ENCODE results near the gene CENPM.
A peak's percentile ranks its signal among the peaks of the same experiment; 100 is the strongest.

Gene CENPM, protein sequence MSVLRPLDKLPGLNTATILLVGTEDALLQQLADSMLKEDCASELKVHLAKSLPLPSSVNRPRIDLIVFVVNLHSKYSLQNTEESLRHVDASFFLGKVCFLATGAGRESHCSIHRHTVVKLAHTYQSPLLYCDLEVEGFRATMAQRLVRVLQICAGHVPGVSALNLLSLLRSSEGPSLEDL

GRCh38 chr22:41946629-41947423 is at the start of gene CENPM:
CENPM (minus strand) TSS chr22:41947152; CDS start chr22:41947076, 76 bp downstream.
- DNase-seq (ENCODE audit: low read depth in 4 of 4, low spot score in 1 of 4) = peak; percentile 78 to 96 (median 84)

DNA sequence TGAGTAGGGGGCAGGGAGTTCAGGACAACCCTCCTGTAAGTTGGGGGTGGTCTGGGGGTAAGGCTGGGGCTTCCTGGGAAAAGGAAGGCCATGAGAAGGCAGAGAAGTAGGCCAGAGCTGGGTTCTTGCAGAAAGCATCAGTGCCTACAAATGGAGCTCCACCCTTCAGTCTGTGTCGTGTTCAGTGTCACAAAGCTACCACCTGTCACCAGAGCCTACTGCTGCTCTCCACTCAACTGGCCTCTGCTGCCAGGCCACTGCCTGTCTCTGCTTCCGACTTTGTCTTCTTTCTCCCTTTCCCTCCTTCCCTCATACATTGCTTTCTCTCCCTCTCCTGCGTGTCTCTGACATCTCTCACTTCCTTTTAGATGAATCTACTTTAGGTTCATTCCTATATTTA is 48.3 kb upstream of the CENPM start:
- no peak for DNase-seq (ENCODE audit: low read depth in 4 of 4, low spot score in 1 of 4)

DNA sequence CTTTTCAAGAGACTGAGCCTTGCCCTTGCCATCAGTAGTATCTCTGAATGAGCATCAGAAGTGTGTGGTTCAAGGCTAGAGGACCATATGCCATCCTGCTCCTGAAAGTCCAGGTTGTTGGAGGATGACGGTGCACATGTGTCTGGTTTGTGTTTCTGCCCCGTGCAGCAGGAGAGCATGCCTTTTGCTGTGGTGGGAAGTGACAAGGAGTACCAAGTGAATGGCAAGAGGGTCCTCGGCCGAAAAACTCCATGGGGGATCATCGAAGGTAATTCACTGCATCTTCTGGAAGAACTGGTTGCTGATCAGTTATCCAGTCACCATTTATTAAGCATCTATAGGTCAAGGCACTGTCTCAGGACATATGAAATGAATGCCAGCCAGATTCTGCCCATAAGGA is 45.5 kb upstream of the CENPM start:
- DNase-seq (ENCODE audit: low read depth in 4 of 4, low spot score in 1 of 4) = no peak

- no peak for DNase-seq (ENCODE audit: low read depth in 4 of 4, low spot score in 1 of 4)
Observed at GRCh38 chr22:41991111-41991510, 44.2 kb upstream of the CENPM start.

DNA sequence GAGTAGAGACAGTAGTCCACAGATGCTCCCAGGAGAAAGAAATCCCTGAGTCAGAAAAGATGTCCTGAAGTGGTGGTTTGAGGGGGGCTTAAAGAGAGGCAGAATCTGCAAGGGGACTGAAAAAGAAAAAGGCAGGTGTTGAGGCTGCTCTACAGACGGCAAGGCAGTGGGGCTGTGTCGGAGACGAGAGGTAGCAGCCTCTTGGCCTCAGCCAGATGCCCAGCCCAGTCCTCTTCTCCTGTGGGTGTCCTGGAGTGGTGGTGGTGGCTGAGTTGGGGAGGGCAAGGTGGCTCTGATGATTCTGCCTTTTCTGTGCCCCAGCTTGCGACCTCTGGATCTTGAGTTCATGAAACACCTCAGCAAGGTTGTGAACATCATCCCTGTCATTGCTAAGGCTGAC is 42.3 kb upstream of the CENPM start:
- no peak for DNase-seq (ENCODE audit: low read depth in 4 of 4, low spot score in 1 of 4)

- no peak for DNase-seq (ENCODE audit: low read depth in 4 of 4, low spot score in 1 of 4)
Observed at GRCh38 chr22:41987276-41987675, 40.3 kb upstream of the CENPM start.

DNA sequence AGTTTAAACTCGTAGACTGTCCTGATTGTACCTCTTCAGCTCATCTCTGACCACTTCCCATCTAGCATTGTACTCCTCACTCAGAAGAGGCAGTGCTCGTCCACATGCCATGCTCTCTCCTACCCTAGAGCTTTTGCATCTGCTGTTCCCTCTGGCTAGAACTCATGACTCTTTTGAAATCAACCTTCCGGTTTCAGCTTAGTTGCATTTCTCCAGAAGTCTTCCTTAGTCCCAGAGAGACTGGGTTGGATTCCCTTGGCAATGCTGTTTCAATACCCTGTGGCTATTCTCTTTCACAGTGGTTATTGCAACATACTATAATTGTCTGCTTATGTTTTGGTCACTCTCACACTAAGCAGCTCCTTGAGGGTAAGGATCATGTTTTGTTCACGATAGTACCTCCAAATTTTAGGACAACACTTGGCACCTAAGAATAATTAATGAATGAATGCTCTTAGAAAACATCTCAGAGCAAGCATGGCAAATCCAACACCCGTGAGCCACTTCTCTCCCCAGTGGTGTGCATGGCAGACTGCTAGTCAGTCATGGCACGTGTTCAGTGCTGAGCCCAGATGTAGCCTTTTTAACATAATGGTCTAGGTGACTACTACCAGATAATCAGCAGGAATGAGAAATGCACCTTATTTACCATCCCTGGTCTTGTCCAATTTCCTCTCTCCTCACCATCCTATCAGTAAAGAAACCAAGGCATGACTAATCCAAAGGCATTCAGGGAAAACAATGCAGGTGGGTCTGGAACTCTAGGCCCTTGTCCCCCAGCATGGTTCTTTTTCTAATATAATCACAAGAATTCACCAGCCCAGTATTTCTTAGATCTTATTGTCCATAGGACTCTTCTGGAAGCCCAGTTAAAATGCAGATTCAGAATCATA is 36.8 kb upstream of the CENPM start:
- DNase-seq (ENCODE audit: low read depth in 4 of 4, low spot score in 1 of 4) = no peak

GRCh38 chr22:41982865-41983264 is 35.9 kb upstream of the CENPM start:
- DNase-seq (ENCODE audit: low read depth in 4 of 4, low spot score in 1 of 4) = no peak

DNA sequence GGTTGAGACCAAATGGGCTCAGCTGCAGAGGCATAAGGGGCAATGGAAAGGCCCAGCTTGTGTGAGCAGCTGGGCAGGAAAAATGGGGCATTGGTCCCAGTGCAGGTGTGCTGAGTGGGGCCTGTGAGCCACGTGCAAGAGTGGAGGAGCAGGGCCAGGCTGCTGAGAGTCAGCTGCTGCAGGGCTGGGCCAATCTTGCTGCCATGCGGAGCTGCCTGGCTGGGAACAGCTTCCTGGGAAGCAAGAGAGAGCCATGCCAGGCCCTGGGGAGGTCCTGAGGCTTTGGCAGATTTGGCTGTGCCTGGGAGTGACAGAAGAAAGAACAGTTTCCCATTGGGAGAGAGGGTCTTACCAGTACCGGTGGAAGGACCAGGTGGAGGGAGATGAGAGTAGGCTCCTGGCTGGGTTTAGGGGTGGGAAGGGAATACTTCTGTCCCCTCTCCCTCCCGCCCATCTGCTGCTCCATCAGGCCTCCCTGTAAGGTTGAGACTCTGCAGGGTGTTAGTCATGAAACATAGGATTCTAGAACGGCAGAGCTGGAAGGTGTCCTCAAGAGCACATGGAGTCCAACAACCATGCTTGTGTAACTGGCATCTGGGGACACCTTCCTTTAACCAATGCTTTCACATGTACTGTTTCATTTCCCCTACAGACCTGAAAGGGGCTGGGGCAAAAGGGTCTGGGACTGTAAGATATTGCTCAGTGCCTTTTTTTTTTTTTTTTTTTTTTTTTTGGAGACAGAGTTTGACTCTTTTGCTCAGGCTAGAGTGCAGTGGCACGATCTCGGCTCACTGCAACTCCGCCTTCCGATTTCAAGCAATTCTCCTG is 32.7 kb upstream of the CENPM start:
- DNase-seq (ENCODE audit: low read depth in 4 of 4, low spot score in 1 of 4) = no peak

DNA sequence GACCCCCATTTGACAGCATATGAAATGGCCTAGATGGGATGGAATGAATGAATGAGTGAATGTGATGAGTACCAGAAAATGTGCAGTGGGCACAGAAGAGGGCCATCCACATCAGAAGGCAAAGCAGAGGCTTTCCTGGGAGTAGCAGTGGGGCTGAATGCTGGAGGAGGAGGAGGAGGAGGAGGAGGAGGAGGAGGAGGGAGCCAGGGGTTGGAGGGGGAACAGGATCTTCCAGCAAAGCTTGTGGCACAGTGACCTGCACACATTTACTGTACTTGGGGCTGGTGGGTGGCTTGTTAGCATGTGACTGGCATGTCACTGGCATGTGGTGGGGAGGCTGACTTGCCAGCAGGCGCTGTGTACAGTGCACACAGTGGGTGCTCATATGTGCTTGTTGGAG is 31.8 kb upstream of the CENPM start:
- no peak for DNase-seq (ENCODE audit: low read depth in 4 of 4, low spot score in 1 of 4)

GRCh38 chr22:41976961-41977566 is 30.1 kb upstream of the CENPM start:
- no peak for DNase-seq (ENCODE audit: low read depth in 4 of 4, low spot score in 1 of 4)

DNA sequence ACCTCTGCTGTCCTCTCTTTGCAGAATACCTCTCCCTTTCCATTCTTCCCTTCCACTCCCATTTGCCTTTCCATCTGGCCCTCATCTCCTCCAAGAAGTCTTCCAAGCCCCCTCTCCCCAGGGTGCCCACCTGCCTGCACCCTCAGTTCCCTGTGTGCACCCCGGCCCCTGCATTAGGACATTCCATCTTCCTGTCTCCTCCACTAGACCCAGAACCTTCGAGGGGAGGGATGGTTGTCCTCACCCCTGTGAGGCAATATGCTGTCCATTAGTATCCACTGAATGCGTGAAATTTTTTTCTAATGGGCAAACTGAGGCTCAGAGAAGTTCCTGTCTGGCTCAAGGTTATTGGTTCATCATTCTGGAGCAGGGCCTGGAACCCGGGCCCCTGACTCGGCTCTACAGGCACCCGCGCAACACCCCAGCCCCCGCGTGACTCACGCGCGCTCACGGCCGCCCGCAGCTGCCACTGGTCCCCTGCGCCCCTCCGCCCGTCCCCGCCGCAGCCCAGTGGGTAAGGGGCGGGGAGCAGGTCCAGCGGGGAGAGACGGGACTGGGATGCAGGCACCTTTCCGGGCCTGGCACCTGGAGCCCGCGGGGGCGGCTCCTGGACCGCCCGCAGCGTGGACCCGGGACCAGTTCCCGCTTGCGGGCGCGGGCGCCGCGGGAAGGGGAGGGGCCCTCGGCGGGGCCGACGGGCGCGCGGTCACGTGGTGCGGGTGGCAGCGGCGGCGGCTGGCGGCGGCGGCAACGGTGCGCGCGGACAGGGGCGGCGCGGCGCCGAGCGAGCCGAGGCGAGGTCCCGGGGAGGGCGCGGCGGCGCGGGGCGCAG is 29.3 kb upstream of the CENPM start:
- DNase-seq (ENCODE audit: low read depth in 4 of 4, low spot score in 1 of 4) = peak in 2 of 4 experiments; percentile 32 to 36

DNA sequence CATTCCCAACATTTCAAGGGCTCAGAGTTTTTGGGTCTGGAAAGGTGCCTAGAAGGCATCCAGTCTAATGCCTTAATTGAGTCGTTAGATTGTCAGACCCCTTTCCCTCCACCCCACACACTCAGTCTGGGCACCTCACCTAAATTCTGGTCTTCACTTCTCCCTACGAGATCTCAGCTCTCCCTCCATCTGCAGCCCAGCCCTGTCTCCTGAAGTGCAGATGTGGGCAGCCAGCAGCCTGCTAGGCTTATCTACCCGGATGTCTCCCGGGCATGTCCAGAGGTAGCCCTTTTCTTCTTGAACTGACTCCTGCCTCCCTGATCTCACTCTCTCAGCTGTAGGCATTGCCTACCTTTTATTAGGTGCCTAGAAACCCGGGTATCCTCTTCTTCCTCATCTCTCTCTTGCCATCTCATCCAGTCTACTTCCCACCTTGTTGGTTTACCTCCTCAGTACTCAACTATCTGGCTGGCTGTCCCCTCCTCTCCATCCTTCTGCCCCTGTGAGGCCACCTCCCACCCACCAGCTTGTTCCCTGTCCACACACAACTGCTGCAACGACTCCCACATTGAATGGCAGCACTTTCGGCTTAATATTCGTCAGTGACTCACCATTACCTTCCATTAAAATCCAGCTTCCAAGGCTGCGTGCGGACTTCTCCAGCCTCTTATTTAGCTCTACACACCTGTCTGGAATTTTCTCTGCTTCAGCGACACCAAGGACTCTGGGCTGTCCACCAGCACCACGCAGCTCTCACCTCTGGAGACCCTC is 28.5 kb upstream of the CENPM start:
- no peak for DNase-seq (ENCODE audit: low read depth in 4 of 4, low spot score in 1 of 4)

GRCh38 chr22:41974691-41975290 is 27.8 kb upstream of the CENPM start:
- DNase-seq (ENCODE audit: low read depth in 4 of 4, low spot score in 1 of 4) = no peak

- no peak for DNase-seq (ENCODE audit: low read depth in 4 of 4, low spot score in 1 of 4)
Observed at GRCh38 chr22:41971431-41971830, 24.5 kb upstream of the CENPM start.

DNA sequence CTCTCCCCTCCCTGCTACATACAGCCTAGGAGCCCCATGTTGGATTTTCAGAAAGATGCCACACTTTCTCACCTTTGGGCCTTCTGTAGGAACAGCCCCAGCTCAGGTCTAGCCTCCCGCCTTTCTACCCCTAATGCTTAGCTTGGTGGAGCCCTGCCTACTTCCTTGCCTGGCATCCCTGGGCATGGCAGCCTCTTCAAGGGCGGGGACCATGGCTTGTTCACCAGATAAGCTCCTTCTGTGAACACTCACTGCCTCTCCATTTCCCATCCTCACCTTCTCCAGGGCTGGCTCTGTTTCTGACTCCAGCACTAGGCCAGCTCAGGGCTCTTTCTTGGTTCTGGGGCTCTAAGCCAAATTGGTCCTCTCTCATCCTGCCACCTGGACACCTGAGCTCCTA is 23.6 kb upstream of the CENPM start:
- no peak for DNase-seq (ENCODE audit: low read depth in 4 of 4, low spot score in 1 of 4)

DNA sequence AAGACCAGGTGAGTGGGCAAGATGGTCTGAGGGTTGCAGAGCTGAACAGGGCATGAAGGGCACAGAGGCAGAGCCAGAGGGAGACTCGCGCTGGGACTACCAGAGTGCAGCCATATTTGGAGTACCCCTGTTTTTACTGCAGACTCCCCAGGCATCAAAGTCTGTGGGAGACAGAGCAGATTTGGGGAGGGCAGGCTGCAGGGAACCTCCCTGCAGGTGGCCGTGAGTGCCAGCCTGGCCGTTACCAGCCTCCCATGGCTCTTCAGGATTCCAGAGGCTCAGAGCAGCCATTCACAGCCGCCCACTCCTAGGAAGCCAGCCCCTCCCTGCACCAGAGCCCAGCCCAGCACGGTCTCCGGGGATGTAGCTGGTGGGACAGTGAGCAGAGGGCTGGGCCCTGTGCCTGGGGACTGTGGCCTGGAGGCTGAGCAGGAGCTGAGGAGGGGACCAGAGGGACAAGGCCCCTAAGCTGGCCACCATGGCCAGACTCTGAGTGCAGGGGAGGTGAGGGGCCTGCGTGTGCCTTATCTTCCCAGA is 22.2 kb upstream of the CENPM start, which contains the start of gene SEPTIN3:
Gene SEPTIN3, plus strand, starts transcription at position 334 of the 537 bp plus-strand sequence. CDS start 2,050 bp downstream, outside the sequence.
- DNase-seq (ENCODE audit: low read depth in 4 of 4, low spot score in 1 of 4) = no peak

GRCh38 chr22:41968601-41969000 is 21.6 kb upstream of the CENPM start:
- no peak for DNase-seq (ENCODE audit: low read depth in 4 of 4, low spot score in 1 of 4)

Data from stimulated activated CD4-positive, alpha-beta T cell treated with anti-CD3 and anti-CD28 coated beads, Interleukin-1b, Interleukin-23, amount 100 ng/mL, for 24 hours (primary cell).